Measurements from ENCODE around the gene DUSP1. TPM values are rescaled to one million over a fixed set of nuclear protein-coding genes. Genes with fewer than 3 reads are reported as not detected.

Gene DUSP1
- total RNA-seq, 1 donor from 2014 or later: 145 TPM

DNA sequence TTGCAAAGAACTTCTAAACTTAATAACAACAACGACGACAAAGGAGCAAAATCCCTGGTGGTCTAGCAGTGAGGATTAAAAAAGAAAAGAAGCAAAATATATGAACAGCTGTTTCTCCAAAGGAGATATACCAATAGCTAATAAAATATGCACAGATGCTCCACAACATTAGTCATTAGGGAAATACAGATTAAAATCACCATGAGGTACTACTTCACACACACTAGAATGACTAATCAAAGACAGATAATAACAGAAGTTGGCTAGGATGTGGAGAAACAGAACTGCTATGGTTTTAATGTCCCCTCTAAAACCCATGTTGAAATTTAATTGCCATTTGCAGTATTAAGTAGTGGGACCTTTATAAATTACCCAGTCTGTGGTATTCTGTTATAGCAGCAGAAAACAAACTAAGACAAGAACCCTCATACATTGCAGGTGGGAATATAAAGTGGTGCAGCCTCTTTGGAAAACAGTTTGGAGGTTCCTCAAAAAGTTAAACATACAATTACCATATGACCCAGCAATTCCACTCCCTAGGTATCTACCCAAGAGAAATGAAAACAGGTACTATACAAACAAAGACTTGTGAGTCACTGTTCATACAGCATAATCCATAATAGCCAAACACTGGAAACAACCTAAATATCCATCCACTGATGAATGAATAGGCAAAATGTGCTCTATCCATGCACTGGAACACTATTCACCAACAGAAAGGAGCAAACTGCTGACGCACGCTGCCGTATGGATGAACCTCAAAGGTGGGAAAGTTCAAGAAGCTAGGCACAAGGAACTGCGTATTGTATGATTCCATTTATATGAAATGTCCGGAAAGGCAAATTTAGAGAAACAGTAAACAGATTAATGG is 11.4 kb upstream of the DUSP1 start:
- DNase-seq (ENCODE audit: low spot score): no peak
- ATAC-seq: no peak

GRCh38 chr5:172779691-172780341 is 8.8 kb upstream of the DUSP1 start:
- DNase-seq (ENCODE audit: low spot score) (no peak), ATAC-seq (peak; percentile 45)

DNA sequence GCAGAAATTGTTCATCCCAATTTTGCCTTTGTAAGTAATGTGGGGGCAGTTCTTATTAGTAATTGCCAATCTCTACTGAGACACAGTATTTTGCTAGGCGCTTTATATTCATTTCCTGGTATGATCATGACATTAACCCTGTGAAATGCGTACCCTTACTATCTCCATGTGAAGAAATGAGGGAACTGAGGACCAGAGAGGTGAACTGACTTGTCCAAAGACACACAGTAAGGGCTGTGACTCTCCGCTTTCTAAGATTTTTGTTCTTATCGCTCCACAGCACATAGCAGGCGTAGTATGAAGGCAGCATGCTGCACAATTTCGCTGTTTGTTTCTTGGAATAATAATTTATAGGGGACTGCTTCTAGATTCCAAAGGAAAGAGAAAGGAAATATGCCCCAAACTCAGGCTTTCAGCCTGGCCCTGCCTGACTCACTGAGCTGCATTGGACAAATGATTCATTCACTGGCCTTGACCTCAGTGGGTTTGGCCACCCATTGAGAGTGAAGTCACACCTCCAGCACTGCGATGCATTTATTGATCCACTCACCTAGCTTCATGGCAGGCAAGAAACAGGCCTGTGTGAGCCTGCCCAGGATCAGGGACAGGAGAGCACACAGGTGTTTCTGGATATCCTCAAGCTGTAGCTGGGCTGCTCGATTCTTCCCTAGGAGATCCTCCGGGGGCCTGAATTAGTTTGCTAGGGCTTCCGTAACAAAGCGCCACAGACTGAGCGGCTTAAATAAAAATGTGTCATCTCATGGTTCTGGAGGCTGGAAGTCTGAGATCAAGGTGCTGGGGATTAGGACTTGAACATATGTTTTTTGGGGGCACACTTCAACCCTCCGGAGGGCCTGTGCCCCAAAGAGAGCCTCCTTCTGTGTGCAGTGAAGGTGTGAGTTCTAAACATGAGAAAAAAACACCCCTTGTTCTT is 7.2 kb upstream of the DUSP1 start:
- DNase-seq (ENCODE audit: low spot score): peak; percentile 92
- peak; percentile 62 for ATAC-seq

DNA sequence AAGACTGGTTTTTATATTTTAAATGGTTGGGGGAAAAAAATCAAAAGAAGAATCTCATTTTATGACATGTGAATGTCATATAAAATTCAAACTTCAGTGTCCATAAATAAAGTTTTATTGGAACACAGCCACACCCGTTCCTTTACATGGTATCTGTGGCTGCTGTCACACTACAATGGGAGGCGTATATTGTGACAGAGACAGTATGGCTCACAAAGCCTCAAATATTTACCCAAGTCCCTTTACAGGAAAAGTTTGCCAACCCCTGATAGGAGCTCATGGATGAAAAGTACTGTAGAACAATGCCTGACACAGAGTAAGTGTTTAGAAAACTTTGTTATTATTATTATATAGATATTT is 5.2 kb upstream of the DUSP1 start:
- no peak for DNase-seq (ENCODE audit: low spot score)
- ATAC-seq: no peak

DNA sequence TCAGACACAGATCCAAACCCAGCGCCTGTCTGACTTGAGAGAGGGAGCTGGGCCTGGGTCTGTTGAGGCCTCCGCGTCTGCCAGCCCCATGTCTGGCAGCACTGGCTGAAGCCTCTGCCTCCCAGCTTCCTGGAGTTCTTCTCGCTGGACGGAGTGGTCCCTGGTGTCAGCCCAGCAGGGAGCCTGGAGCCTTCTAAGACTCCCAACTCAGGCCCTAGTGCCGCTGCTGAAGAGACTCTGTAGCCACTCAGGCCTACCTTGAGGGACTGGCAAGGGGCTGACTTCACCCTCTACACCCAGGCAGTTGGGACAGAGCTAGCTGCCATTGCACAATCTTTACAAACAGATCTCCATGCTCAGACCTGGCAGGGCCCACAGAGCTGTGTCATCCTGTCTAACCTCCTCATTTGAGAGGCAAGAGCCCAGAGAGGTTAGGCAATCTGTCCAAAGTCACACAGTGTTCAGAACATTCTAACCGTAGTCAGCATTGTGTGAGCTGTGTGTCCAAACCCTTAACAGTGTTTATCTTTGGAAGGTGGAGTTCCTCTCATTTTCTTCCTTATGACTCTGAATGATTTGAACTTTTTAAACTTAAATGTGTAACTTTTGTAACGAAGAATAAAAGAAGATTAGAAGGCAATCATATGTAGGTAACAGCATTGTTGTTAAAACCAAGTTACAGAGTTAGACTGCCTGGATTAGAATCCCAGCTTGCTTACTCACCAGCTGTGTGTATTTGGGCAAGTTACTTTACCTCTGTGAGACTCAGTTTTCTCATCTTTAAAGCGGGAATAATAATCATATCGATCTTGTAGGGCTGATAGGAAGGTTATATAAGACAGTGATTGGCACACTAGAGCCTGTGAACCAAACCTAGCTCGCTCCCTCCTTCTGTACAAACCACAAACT is 4.6 kb upstream of the DUSP1 start:
- peak; percentile 30 for ATAC-seq
- peak; percentile 97 for DNase-seq (ENCODE audit: low spot score)

DNA sequence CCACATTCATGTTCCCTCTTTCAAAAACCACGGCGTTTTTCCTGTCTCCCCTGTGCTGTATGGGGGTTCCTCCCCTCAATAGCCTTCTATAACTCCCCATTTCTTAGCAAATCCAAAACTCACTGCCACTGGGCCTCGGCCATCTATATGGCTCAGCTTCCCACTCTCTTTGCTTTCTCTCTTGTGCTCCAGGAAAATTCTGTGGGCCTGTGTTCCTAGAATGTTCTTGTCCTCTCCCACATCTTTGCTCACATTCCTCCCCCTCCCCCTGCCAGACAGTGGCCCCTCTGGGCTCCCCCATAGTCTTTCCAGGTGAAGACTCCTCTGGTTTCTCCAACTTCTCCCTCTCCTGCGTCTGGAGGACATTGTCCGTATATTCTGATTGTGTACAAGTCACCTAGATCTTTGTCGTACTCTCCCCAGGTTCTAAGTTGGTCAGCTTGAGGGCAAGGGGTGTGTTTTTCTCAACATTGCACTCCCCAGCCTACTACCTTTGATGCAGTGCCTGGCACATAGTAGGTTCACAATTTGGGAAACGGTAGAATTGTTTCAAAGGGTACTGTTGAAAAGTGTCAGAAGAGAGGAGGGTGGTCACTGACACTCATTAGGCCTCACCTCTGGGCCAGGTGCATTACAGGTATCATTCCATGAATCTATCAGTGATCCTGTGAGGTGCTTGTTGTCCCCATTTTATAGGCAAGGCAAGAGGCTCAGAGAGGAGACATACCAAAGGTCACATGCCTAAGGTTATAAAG is 3.7 kb upstream of the DUSP1 start:
- DNase-seq (ENCODE audit: low spot score): no peak
- no peak for ATAC-seq

GRCh38 chr5:172773481-172774469 is 2.8 kb upstream of the DUSP1 start:
- DNase-seq (ENCODE audit: low spot score) (peak; percentile 68), ATAC-seq (no peak)

GRCh38 chr5:172772112-172772906 is 1.3 kb upstream of the DUSP1 start:
- peak; percentile 15 for ATAC-seq

DNA sequence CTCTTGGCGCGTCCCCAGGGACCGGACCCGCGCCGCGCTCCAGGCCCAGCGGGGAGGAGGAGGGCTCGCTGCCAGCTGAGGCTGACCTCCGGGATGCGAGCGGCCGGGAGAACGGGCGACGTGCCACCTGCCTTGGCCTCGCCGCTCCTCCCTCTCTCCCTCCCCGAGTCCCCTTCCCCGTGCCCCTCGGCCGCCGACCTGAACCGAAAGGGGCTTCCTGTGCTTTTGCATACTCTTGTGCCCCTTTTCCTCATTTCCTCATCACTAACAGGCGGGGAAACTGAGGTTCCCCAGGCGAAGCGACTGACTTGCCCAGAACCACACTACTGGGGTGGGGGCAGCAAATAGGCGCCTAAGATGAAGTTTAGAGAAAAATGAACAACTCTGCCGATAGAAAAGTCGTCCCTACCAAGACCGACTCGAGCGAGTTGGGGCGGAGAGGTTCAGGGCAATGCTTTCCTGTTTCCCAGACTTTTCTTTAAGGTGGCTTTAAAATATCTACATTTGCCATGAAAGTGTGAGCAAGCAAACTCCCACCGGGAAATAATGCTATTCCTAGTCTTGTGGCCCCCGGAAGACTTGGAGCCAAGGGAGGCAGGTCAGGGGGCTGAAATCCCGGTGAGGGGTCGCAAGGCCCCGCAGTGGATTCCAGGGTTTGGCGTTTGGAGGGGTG is 580 bp upstream of the DUSP1 start:
- peak; percentile 24 for ATAC-seq

More at GRCh38 chr5:172772112-172772906, 1.3 kb upstream of the DUSP1 start:
- DNase-seq (ENCODE audit: low spot score): peak; percentile 98

GRCh38 chr5:172770374-172770674 is 671 bp downstream of the DUSP1 start:
- DNase-seq (ENCODE audit: low spot score): no peak
- ATAC-seq: no peak

More for the DNA sequence above, 580 bp upstream of the DUSP1 start:
- no peak for DNase-seq (ENCODE audit: low spot score)

GRCh38 chr5:172769616-172770373 is 1.2 kb downstream of the DUSP1 start:
- DNase-seq (ENCODE audit: low spot score) (no peak), ATAC-seq (no peak)

- no peak for DNase-seq (ENCODE audit: low spot score)
- no peak for ATAC-seq
Observed at GRCh38 chr5:172769342-172769615, 1.7 kb downstream of the DUSP1 start.

DNA sequence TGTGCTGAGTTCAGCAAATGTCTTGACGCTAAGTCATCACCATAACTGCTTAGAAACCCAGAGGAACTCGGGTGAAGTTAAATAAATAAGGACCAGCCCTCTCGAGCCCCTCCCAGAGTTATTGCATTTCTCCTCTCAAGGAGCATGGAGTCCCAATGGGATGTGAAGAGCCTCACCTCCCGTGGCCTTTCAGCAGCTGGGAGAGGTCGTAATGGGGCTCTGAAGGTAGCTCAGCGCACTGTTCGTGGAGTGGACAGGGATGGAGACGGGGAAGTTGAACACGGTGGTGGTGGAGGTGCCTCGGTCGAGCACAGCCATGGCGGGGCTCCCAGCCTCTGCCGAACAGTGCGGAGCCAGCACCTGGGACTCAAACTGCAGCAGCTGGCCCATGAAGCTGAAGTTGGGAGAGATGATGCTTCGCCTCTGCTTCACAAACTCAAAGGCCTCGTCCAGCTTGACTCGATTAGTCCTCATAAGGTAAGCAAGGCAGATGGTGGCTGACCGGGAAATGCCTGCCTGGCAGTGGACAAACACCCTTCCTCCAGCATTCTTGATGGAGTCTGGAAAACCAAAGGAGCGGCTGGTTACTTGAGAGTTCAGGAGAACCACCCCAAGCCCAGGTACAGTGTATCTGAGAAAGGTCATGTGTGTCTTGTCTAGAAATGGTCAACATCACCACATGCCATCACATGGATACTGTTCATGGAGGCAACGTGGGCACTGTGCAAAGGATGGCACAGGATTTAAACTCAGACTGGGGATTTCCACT is 2.2 kb downstream of the DUSP1 start:
- ATAC-seq (peak; percentile 2), DNase-seq (ENCODE audit: low spot score) (no peak)

DNA sequence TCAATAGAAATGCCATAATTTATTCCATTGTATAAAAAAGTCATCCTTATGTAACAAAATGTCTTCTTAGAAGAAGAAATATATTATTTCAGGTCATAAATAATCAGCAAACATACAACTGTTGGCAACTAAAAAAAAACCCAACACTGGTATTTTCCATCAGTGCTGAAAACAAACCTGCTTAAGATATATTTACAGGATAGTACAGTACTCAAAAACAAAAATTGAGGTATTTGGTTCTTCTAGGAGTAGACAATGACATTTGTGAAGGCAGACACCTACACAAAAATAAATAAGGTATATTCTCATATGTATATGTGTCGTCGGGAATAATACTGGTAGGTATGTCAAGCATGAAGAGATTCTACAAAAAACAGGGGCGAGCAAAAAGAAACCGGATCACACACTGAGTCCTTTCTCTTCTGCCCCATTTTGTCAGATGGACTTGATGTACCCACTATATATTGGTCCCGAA is 2.9 kb downstream of the DUSP1 start:
- ATAC-seq (peak; percentile 0), DNase-seq (ENCODE audit: low spot score) (no peak)

DNA sequence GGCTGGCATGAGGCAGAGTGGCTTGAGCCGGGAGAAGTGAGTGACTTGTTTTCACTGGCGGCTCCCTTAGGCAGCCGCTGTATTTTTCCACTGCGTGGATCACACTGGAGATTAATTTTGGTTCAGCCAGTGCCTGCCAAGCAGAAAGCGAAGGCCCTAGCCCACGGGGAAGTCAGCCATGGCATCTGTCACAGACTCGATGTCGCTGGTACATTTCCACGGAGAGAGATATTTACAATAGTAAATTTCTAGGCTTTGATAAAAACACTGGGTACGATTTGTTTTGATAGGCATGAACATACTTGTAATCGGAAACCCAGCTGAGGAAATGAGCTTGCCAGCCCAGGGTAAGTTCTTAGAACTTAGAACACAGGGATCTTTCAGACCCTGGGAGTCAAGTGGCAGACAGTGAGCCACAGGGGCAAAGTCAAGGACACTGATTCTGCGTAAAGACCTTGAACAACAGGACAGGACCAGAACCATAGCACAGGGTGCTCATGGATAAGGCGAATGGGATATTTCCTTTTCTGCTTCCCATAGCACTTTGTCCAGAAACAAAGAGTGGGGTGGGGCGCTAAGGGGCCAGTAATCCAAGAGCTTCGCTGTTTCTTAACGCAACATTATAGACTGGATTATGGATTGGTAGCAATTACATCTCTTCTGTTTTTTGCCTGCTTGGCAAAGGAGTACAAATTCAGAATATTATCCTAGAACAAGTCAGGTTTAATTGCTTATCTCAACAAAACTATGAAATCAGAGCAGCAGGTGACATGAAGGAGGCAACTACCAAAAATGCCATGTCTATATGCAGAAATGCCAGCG is 4.5 kb downstream of the DUSP1 start:
- ATAC-seq (peak; percentile 3), DNase-seq (ENCODE audit: low spot score) (peak; percentile 86)
